Calu3 (cell line): ENCODE measurements around the gene SLC46A1. TPM values are rescaled to one million over a fixed set of nuclear protein-coding genes. Genes with fewer than 3 reads are reported as not detected.
A peak's percentile ranks its signal among the peaks of the same experiment; 100 is the strongest.

Experiments
- BruUV-seq: library from RNA; stranded (reverse); fragments of 400-500 nt; replicated peaks from 2 replicates; lab custom pipeline; 2021; lab: Mats Ljungman, UMichigan
- CTCF ChIA-PET: fragments of 300-600 bp; sonication (Branson Sonifier 250); formaldehyde crosslinking; loops from one replicate; lab custom pipeline; 2022; ENCODE audit warnings: antibody characterized with exemption; lab: Charles Lee
- DNase-seq: peaks from one replicate; pipeline ENCODE4 v3.0.0; 2022
- H3K27ac Mint-ChIP-seq: one replicate; pipeline ENCODE4 v1.8.0; 2022; ENCODE audit warnings: mixed read lengths; ENCODE audit not compliant: unreplicated experiment
- H3K27me3 Mint-ChIP-seq: one replicate; pipeline ENCODE4 v1.8.0; 2022; ENCODE audit warnings: mixed read lengths; ENCODE audit not compliant: unreplicated experiment
- H3K36me3 Mint-ChIP-seq: one replicate; pipeline ENCODE4 v1.8.0; 2022; ENCODE audit warnings: mild to moderate bottlenecking, moderate library complexity, mixed read lengths; ENCODE audit not compliant: insufficient read depth, unreplicated experiment
- H3K4me1 Mint-ChIP-seq: one replicate; pipeline ENCODE4 v1.8.0; 2022; ENCODE audit warnings: mild to moderate bottlenecking, low read depth, mixed read lengths; ENCODE audit not compliant: unreplicated experiment
- H3K4me3 Mint-ChIP-seq: one replicate; pipeline ENCODE4 v1.8.0; 2022; ENCODE audit warnings: mild to moderate bottlenecking, low read depth, moderate library complexity, mixed read lengths; ENCODE audit not compliant: unreplicated experiment
- H3K9me3 Mint-ChIP-seq: one replicate; pipeline ENCODE4 v1.8.0; 2022; ENCODE audit warnings: low read depth, mixed read lengths; ENCODE audit not compliant: unreplicated experiment
- intact Hi-C: fragments of 100-400 bp; cut with micrococcal nuclease; formaldehyde crosslinking; loops from one replicate; pipeline ENCODE4 v1.10.0; 2022; ENCODE audit not compliant: unreplicated experiment
- total RNA-seq: library from RNA; stranded (reverse); gene quantifications from 2 replicates; pipeline ENCODE4 v1.2.3, GENCODE V29; 2022
- TF ChIP-seq, protein P1 (sequence below): fragments of 200-600 bp; IDR thresholded peaks from one replicate; pipeline ENCODE4 v1.8.0; 2022; ENCODE audit warnings: antibody characterized with exemption; ENCODE audit not compliant: unreplicated experiment

Gene SLC46A1
- total RNA-seq, 1 experiment from 2014 or later = 17.0 TPM

DNA sequence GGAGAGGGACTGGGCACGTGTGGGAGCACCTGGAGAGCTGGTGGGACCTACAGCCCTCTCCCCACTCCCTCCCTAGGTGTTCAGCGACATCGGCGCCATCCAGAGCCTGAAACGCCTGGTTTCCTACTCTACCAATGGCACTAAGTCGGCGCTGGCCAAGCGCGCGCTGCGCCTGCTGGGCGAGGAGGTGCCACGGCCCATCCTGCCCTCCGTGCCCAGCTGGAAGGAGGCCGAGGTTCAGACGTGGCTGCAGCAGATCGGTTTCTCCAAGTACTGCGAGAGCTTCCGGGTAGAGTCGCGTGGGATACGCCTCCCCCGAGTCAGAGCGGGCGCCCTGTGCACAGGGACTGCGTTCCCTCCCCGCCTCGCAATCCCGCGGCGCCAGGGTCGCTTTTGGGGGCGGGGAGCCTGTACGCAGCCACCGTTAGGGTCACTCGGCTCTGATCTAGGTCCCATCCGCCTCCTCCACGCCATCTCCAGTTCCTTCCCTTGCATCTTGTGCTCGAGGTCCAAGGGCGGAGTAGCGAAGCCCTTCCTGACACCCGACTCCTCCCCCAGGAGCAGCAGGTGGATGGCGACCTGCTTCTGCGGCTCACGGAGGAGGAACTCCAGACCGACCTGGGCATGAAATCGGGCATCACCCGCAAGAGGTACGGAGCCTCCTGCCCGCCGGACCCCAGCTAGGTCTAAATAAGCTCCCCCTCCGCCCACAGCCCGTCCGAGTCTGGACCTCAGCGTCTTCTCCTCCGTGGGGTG is 21.6 kb downstream of the SLC46A1 start:
- Mint-ChIP-seq H3K9me3 (no peaks in the 10 kb centered on the region), H3K27me3 (peaks cover 49% of the 10 kb centered on the region), H3K4me1 (peaks cover 23% of the 10 kb centered on the region), H3K36me3 (peaks cover 16% of the 10 kb centered on the region), H3K27ac (no peak overlapping the region), H3K4me3 (peak overlapping the region; percentile 84)
- intact Hi-C loops = no loop called here
- DNase-seq = peak; percentile 61
- BruUV-seq = no TSS peak
- TF ChIP-seq, protein P1, sequence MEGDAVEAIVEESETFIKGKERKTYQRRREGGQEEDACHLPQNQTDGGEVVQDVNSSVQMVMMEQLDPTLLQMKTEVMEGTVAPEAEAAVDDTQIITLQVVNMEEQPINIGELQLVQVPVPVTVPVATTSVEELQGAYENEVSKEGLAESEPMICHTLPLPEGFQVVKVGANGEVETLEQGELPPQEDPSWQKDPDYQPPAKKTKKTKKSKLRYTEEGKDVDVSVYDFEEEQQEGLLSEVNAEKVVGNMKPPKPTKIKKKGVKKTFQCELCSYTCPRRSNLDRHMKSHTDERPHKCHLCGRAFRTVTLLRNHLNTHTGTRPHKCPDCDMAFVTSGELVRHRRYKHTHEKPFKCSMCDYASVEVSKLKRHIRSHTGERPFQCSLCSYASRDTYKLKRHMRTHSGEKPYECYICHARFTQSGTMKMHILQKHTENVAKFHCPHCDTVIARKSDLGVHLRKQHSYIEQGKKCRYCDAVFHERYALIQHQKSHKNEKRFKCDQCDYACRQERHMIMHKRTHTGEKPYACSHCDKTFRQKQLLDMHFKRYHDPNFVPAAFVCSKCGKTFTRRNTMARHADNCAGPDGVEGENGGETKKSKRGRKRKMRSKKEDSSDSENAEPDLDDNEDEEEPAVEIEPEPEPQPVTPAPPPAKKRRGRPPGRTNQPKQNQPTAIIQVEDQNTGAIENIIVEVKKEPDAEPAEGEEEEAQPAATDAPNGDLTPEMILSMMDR = no peak
- CTCF ChIA-PET = interaction anchor here (0.6 to 1.3 kb wide), 2 partner anchors 32 to 83 kb away, joined by 3 read pairs; no protein-coding TSS in a partner anchor

DNA sequence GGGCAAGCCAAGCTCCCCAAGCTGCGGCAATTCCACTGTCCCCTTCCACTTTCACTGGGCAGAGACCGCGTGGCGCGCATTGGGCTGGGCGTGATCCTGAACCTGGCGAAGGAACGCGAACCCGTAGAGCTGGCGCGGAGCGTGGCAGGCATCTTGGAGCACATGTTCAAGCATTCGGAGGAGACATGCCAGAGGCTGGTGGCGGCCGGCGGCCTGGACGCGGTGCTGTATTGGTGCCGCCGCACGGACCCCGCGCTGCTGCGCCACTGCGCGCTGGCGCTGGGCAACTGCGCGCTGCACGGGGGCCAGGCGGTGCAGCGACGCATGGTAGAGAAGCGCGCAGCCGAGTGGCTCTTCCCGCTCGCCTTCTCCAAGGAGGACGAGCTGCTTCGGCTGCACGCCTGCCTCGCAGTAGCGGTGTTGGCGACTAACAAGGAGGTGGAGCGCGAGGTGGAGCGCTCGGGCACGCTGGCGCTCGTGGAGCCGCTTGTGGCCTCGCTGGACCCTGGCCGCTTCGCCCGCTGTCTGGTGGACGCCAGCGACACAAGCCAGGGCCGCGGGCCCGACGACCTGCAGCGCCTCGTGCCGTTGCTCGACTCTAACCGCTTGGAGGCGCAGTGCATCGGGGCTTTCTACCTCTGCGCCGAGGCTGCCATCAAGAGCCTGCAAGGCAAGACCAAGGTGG is 24.7 kb downstream of the SLC46A1 start:
- Mint-ChIP-seq H3K27ac (no peak overlapping the region), H3K27me3 (peaks cover 61% of the 10 kb centered on the region), H3K4me3 (peak overlapping the region; percentile 71), H3K36me3 (peaks cover 16% of the 10 kb centered on the region), H3K9me3 (no peaks in the 10 kb centered on the region), H3K4me1 (peaks cover 23% of the 10 kb centered on the region)
- peak; percentile 60 for DNase-seq
- intact Hi-C loops = no loop called here
- TF ChIP-seq, protein P1 = no peak
- BruUV-seq = no TSS peak
- CTCF ChIA-PET = interaction anchor here (1.0 kb wide), 1 partner anchor 14 kb away, joined by 3 read pairs; no protein-coding TSS in a partner anchor

DNA sequence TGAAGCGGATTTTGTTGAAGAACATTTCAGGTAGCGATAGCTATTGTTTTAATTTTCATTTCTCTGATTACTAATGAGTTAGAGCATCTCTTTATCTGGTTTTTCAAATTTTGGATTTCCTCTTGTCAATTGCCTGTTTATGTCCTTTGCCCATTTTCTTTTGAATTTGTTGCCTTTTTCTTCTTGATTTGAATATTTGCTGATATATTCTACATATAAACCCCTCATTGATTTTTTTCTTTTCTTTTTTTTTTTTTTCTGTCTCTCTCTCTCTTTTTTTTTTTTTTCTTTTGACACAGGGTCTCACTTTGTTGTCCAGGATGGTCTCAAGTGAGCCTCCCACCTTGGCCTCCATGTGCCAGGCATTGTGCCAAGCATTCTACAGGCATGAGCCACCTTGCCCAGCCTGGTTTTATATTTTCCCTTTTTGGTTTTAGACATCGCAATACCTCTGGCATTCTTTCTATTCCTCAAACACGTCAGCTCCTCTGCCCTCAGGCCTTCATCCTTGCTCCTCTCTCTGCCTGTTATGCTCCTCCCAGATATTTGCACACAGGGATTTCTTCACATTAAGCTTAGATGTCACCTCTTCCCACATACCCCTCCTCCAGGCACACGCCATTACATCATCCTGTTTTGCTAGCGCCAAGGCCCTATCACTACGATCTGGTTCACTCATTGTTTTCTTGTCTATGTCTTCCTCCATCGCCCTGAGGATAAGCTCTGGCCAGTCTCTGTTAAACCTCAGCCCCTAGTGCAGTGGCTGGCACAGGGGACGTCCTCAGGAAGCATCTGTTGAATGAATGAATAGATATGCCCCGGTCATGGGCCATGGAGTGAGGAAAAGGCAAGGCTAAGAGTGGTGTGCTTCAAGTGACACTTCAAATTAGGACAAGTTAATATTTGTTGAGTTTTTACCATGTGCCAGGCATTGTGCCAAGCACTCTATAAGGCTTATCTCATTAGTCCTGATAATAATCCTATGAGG is 25.9 kb downstream of the SLC46A1 start:
- no peak overlapping the region for H3K4me3 Mint-ChIP-seq
- no TSS peak for BruUV-seq
- DNase-seq = no peak
- H3K27me3 Mint-ChIP-seq = peaks cover 61% of the 10 kb centered on the region
- no peak overlapping the region for H3K27ac Mint-ChIP-seq
- CTCF ChIA-PET = interaction anchor here (0.7 to 1.1 kb wide), 2 partner anchors 26 to 37 kb away, joined by 3 to 6 read pairs; no protein-coding TSS in a partner anchor
- peaks cover 16% of the 10 kb centered on the region for H3K36me3 Mint-ChIP-seq
- H3K9me3 Mint-ChIP-seq = no peaks in the 10 kb centered on the region
- H3K4me1 Mint-ChIP-seq = peaks cover 23% of the 10 kb centered on the region
- intact Hi-C loops = loop anchor here (1.0 kb wide), 1 partner anchor 8 kb away; no protein-coding TSS in a partner anchor
- TF ChIP-seq, protein P1 = no peak

DNA sequence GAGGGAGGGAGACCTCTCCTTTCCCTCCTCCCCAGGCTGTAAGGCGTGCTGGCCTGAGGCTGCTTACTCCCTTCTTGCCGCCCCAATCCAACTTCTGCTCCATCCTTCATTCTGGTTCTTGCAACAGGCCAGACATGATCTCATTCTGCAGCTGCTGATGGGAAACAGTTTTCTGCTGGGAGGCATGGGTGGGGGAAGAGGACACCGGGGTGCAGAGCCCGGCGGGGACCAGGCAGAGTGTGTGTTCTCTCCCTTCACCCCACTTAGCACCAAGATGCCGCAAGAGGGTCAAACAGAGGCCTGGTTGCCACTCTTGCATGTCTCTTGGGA is 33.1 kb downstream of the SLC46A1 start:
- Mint-ChIP-seq H3K4me3 (peak overlapping the region; percentile 65), H3K27me3 (peaks cover 12% of the 10 kb centered on the region), H3K4me1 (peaks cover 14% of the 10 kb centered on the region), H3K9me3 (no peaks in the 10 kb centered on the region), H3K27ac (no peak overlapping the region), H3K36me3 (peaks cover 14% of the 10 kb centered on the region)
- TF ChIP-seq, protein P1 = no peak
- no peak for DNase-seq
- no TSS peak for BruUV-seq
- intact Hi-C loops = loop anchor here (1.0 to 5.0 kb wide), 2 partner anchors 7 to 44 kb away; no protein-coding TSS in a partner anchor
- CTCF ChIA-PET = no interaction called here
